Measurements from ENCODE around the gene CD40LG.

The CD40LG gene

DNA sequence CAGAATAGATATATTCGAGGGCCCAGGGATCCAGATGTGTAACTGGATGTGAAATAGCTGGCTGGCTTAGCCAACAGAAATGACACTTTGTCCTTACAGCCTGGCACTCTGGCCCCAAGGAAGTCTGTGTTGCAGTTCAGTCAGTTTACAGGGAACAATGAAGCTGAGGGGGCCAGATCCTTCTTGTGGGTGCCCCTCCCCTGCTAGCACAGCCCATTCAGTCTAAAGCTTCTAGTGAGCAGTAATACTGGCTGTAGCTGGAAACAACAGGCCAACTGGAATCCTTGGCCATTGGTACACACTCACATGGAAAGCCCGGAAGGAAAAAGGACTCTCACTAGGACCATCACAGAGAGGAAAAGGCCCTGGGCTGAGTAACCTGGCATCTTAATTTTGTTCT lies 22.7 kb upstream of the CD40LG start:
- TF ChIP-seq, protein P1, sequence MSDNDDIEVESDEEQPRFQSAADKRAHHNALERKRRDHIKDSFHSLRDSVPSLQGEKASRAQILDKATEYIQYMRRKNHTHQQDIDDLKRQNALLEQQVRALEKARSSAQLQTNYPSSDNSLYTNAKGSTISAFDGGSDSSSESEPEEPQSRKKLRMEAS (IDR thresholded peaks at IDR 0.05) = no peak
- TF ChIP-seq EP300 (IDR thresholded peaks at IDR 0.05; ENCODE audit: borderline replicate concordance) (no peak), RAD21 (IDR thresholded peaks at IDR 0.05; ENCODE audit: low read depth) (no peak), TCF12 (IDR thresholded peaks at IDR 0.05; ENCODE audit: low read depth) (no peak), CREB1 (IDR thresholded peaks at IDR 0.05; ENCODE audit: low read depth) (no peak), TEAD4 (IDR thresholded peaks at IDR 0.05) (no peak), ZBTB7A (IDR thresholded peaks at IDR 0.05; ENCODE audit: low read depth) (no peak), EGR1 (IDR thresholded peaks at IDR 0.05) (no peak), CEBPB (IDR thresholded peaks at IDR 0.05) (no peak), FOXM1 (IDR thresholded peaks at IDR 0.05; ENCODE audit: borderline replicate concordance, low read depth) (no peak), YY1 (IDR thresholded peaks at IDR 0.05; ENCODE audit: low read depth) (no peak), TAF1 (IDR thresholded peaks at IDR 0.05; ENCODE audit: low read depth) (no peak), NFIC (IDR thresholded peaks at IDR 0.05) (no peak)
- TF ChIP-seq, protein P2, sequence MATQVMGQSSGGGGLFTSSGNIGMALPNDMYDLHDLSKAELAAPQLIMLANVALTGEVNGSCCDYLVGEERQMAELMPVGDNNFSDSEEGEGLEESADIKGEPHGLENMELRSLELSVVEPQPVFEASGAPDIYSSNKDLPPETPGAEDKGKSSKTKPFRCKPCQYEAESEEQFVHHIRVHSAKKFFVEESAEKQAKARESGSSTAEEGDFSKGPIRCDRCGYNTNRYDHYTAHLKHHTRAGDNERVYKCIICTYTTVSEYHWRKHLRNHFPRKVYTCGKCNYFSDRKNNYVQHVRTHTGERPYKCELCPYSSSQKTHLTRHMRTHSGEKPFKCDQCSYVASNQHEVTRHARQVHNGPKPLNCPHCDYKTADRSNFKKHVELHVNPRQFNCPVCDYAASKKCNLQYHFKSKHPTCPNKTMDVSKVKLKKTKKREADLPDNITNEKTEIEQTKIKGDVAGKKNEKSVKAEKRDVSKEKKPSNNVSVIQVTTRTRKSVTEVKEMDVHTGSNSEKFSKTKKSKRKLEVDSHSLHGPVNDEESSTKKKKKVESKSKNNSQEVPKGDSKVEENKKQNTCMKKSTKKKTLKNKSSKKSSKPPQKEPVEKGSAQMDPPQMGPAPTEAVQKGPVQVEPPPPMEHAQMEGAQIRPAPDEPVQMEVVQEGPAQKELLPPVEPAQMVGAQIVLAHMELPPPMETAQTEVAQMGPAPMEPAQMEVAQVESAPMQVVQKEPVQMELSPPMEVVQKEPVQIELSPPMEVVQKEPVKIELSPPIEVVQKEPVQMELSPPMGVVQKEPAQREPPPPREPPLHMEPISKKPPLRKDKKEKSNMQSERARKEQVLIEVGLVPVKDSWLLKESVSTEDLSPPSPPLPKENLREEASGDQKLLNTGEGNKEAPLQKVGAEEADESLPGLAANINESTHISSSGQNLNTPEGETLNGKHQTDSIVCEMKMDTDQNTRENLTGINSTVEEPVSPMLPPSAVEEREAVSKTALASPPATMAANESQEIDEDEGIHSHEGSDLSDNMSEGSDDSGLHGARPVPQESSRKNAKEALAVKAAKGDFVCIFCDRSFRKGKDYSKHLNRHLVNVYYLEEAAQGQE (IDR thresholded peaks at IDR 0.05; ENCODE audit: low read depth) = no peak
- TF ChIP-seq, protein P3, sequence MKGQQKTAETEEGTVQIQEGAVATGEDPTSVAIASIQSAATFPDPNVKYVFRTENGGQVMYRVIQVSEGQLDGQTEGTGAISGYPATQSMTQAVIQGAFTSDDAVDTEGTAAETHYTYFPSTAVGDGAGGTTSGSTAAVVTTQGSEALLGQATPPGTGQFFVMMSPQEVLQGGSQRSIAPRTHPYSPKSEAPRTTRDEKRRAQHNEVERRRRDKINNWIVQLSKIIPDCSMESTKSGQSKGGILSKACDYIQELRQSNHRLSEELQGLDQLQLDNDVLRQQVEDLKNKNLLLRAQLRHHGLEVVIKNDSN (IDR thresholded peaks at IDR 0.05) = no peak

DNA sequence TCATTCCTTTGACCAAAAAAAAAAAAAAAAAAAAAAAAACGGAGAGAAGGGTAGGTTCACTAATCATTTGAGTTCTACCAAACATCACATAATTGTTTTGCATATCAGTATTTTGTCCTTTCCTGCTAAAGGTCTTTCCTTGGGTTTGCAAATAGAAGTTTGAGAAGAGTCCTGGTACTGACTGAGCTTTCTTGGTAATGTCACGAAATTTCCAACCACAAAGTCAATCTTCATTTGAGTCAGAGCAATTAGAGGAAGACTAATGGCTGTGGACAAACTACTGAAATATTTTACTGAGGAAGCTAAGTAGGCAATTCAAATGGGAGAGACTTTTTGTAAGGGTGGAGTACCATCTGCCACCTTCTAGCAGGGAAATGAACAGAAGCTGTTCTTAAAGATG lies 21.7 kb upstream of the CD40LG start:
- TF ChIP-seq RAD21 (IDR thresholded peaks at IDR 0.05; ENCODE audit: low read depth) (no peak), CEBPB (IDR thresholded peaks at IDR 0.05) (no peak), CREB1 (IDR thresholded peaks at IDR 0.05; ENCODE audit: low read depth) (no peak), EP300 (IDR thresholded peaks at IDR 0.05; ENCODE audit: borderline replicate concordance) (no peak), FOXM1 (IDR thresholded peaks at IDR 0.05; ENCODE audit: borderline replicate concordance, low read depth) (no peak), EGR1 (IDR thresholded peaks at IDR 0.05) (no peak), ZBTB7A (IDR thresholded peaks at IDR 0.05; ENCODE audit: low read depth) (no peak)
- TF ChIP-seq, protein P1 (IDR thresholded peaks at IDR 0.05) = no peak
- TF ChIP-seq, protein P3 (IDR thresholded peaks at IDR 0.05) = no peak
- TF ChIP-seq, protein P2 (IDR thresholded peaks at IDR 0.05; ENCODE audit: low read depth) = no peak

DNA sequence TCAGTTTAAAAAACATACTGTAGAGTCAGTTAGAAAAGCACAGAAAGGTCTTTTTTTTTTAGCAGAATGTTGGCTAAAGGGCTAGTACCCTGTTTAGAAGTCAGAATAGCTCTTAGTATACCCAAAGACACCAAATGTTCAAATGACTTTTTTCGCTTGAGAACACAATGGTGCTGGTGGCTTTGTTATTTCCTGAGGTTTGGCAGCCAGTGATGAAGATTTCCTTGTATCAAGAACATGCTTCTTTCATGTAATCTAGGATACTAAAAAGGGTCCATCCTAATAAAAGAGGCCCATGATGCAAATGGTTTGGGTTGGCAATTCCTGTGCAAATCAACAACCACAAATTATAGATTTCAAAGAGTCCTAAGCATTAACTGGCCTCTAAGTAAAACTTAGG lies 21.1 kb upstream of the CD40LG start:
- TF ChIP-seq CEBPB (IDR thresholded peaks at IDR 0.05) (no peak), TAF1 (IDR thresholded peaks at IDR 0.05; ENCODE audit: low read depth) (no peak), ZBTB7A (IDR thresholded peaks at IDR 0.05; ENCODE audit: low read depth) (no peak), CREB1 (IDR thresholded peaks at IDR 0.05; ENCODE audit: low read depth) (no peak), FOXM1 (IDR thresholded peaks at IDR 0.05; ENCODE audit: borderline replicate concordance, low read depth) (no peak), NFIC (IDR thresholded peaks at IDR 0.05) (no peak), TEAD4 (IDR thresholded peaks at IDR 0.05) (no peak), EGR1 (IDR thresholded peaks at IDR 0.05) (no peak), TCF12 (IDR thresholded peaks at IDR 0.05; ENCODE audit: low read depth) (no peak), EP300 (IDR thresholded peaks at IDR 0.05; ENCODE audit: borderline replicate concordance) (no peak), RAD21 (IDR thresholded peaks at IDR 0.05; ENCODE audit: low read depth) (no peak), YY1 (IDR thresholded peaks at IDR 0.05; ENCODE audit: low read depth) (no peak)
- TF ChIP-seq, protein P2 (IDR thresholded peaks at IDR 0.05; ENCODE audit: low read depth) = no peak
- TF ChIP-seq, protein P1 (IDR thresholded peaks at IDR 0.05) = no peak
- TF ChIP-seq, protein P3 (IDR thresholded peaks at IDR 0.05) = no peak

DNA sequence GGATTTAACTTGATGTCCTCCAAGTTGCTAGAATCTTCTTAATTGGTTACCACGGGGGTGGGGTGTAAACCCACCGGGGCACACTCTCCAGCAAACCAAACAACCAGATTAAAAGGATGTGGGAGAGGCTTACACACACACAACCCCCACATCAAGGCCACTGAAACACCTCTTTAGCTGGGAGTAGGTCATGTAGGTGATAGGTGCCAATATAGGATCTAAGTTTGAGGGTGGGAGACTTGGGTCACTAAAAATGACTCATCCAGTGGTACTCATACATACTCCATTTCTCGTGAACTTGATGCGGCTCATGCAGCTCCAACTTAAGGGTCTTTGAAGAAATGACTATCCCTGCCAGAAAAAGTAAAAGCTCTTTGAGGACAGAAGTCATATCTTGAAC lies 20.5 kb upstream of the CD40LG start:
- TF ChIP-seq CEBPB (IDR thresholded peaks at IDR 0.05) = no peak
- TF ChIP-seq, protein P3 (IDR thresholded peaks at IDR 0.05) = no peak
- TF ChIP-seq TEAD4 (IDR thresholded peaks at IDR 0.05) = no peak
- TF ChIP-seq NFIC (IDR thresholded peaks at IDR 0.05) = no peak
- TF ChIP-seq, protein P1 (IDR thresholded peaks at IDR 0.05) = no peak
- no peak for TF ChIP-seq RAD21 (IDR thresholded peaks at IDR 0.05; ENCODE audit: low read depth)
- TF ChIP-seq, protein P2 (IDR thresholded peaks at IDR 0.05; ENCODE audit: low read depth) = no peak
- TF ChIP-seq ZBTB7A (IDR thresholded peaks at IDR 0.05; ENCODE audit: low read depth) = no peak
- no peak for TF ChIP-seq YY1 (IDR thresholded peaks at IDR 0.05; ENCODE audit: low read depth)

Measured in Ishikawa (cell line).